Lung (tissue), 12 donors: ENCODE measurements around the gene KCNQ1OT1. TPM values are rescaled to one million over a fixed set of nuclear protein-coding genes. Genes with fewer than 3 reads are reported as not detected.

Experiments
- ATAC-seq: fragments of 200-7000 bp; cut with Tn5 transposase; one replicate; pipeline ENCODE4 v1.9.1; 2020; ENCODE audit warnings: moderate number of reproducible peaks; ENCODE audit not compliant: insufficient read depth, low FRiP score
- DNase-seq, 3 donors: peaks; one replicate each; pipeline ENCODE4 v3.0.0-alpha.2; 2013 to 2017
- H3K27ac ChIP-seq, 2 donors: one replicate each; pipeline ENCODE4 v1.5.1; 2013; ENCODE audit warnings: mild to moderate bottlenecking in 2 of 2, moderate library complexity in 2 of 2, control low read depth in 1 of 2, inconsistent platforms in 1 of 2, low read depth in 1 of 2, low read length in 1 of 2
- H3K27me3 ChIP-seq, 3 donors: one replicate each; pipeline ENCODE4 v1.5.1; 2013; ENCODE audit warnings: low read length in 2 of 3; ENCODE audit not compliant: control insufficient read depth in 3 of 3, insufficient read depth in 3 of 3
- H3K36me3 ChIP-seq, 4 donors: one replicate each; pipeline ENCODE4 v1.5.1; 2013; ENCODE audit warnings: low read length in 4 of 4, mild to moderate bottlenecking in 1 of 4, moderate library complexity in 1 of 4; ENCODE audit not compliant: control insufficient read depth in 4 of 4, insufficient read depth in 4 of 4
- H3K4me1 ChIP-seq, 5 donors: one replicate each; pipeline ENCODE4 v1.5.1; 2013; ENCODE audit warnings: low read length in 5 of 5, mild to moderate bottlenecking in 2 of 5, moderate library complexity in 1 of 5; ENCODE audit not compliant: control insufficient read depth in 5 of 5, insufficient read depth in 5 of 5
- H3K4me3 ChIP-seq: one replicate; pipeline ENCODE4 v1.5.1; 2013; ENCODE audit warnings: mild to moderate bottlenecking, control low read depth, moderate library complexity
- H3K9ac ChIP-seq, 2 donors: one replicate each; pipeline ENCODE4 v1.5.1; 2013; ENCODE audit warnings: low read length in 2 of 2, control low read depth in 1 of 2; ENCODE audit not compliant: insufficient read depth in 1 of 2
- H3K9me3 ChIP-seq, 4 donors: one replicate each; pipeline ENCODE4 v1.5.1; 2013; ENCODE audit warnings: low read length in 3 of 4, mild to moderate bottlenecking in 1 of 4, moderate library complexity in 1 of 4; ENCODE audit not compliant: control insufficient read depth in 4 of 4, insufficient read depth in 3 of 4
- CTCF ChIP-seq: IDR thresholded peaks from 2 replicates; pipeline ENCODE4 v1.5.1; 2012; ENCODE audit warnings: mild to moderate bottlenecking; ENCODE audit errors: control extremely low read depth, extremely low read depth
- WGBS, 2 donors: extraction: QIAGEN DNeasy Blood & Tissue Kit; methylation state at CpG; one replicate each; pipeline ENCODE4 v1.1.7; 2013; 5-methylcytosine and 5-hydroxymethylcytosine counted together
- polyA plus RNA-seq, 2 donors: library from polyadenylated mRNA; stranded (reverse); fragments of 200-250 nt; gene quantifications; one replicate each; pipeline ENCODE4 v1.2.1, GENCODE V29; 2013
- total RNA-seq, 2 donors: library from RNA; depleted of rRNA in 1 of 2; stranded (reverse); fragments of >200 nt in 1 of 2; gene quantifications; one replicate each; pipeline ENCODE4 v1.2.1, GENCODE V29; 2014 to 2021
- donor health status: control.
- donor health status: control.
- donor health status: Bipolar disorder and iron deficiency.
- donor health status: healthy.
- donor health status: DM: yes; HTN: yes; CAD: no.

KCNQ1OT1 gene
- total and polyA plus RNA-seq, 4 donors = 0.02 to 14.5 (median 1.7) TPM

GRCh38 chr11:2567026-2567671 lies 132.6 kb downstream of the KCNQ1OT1 start:
- ATAC-seq (no peak), DNase-seq (no peak)
- Histone ChIP-seq H3K4me1 (peaks cover 0 to 6% (median 0%) of the 10 kb centered on the region in 5 donors), H3K27ac (no peak overlapping the region), H3K9me3 (no peaks in the 10 kb centered on the region), H3K27me3 (no peaks in the 10 kb centered on the region), H3K36me3 (peaks cover 0 to 3% (median 0%) of the 10 kb centered on the region in 4 donors), H3K9ac (no peak overlapping the region), H3K4me3 (no peak overlapping the region)
- 89 to 90% methylated on average over 5 of the region's 5 CpGs for WGBS, 2 donors
- TF ChIP-seq CTCF = no peak

GRCh38 chr11:2566223-2567025 lies 133.4 kb downstream of the KCNQ1OT1 start:
- DNase-seq (peak; percentile 25 to 48 (median 30)), ATAC-seq (no peak)
- H3K27ac ChIP-seq = no peak overlapping the region
- no peaks in the 10 kb centered on the region for H3K9me3 ChIP-seq
- H3K4me1 ChIP-seq = peaks cover 0 to 6% (median 0%) of the 10 kb centered on the region in 5 donors
- no peak overlapping the region for H3K4me3 ChIP-seq
- H3K36me3 ChIP-seq = peaks cover 0 to 3% (median 0%) of the 10 kb centered on the region in 4 donors
- TF ChIP-seq CTCF = no peak
- H3K9ac ChIP-seq = no peak overlapping the region
- WGBS, 2 donors = 94 to 97% methylated on average over 16 of the region's 16 CpGs
- H3K27me3 ChIP-seq = no peaks in the 10 kb centered on the region

GRCh38 chr11:2565447-2566222 lies 134.2 kb downstream of the KCNQ1OT1 start:
- ATAC-seq = no peak
- TF ChIP-seq CTCF = no peak
- Histone ChIP-seq H3K4me3 (no peak overlapping the region), H3K36me3 (peaks cover 0 to under 1% (median 0%) of the 10 kb centered on the region in 4 donors), H3K9ac (no peak overlapping the region), H3K4me1 (peaks cover 0 to 6% (median 0%) of the 10 kb centered on the region in 5 donors), H3K27ac (no peak overlapping the region), H3K9me3 (no peaks in the 10 kb centered on the region), H3K27me3 (no peaks in the 10 kb centered on the region)
- DNase-seq = no peak
- 93 to 97% methylated on average over 13 of the region's 13 CpGs for WGBS, 2 donors
